ENCODE results near the gene WWOX.
"Not testable (repeated sequence)": the region's sequence is repeated elsewhere in the genome, so short reads cannot be mapped to it uniquely, and the experiment has no call there.

Gene WWOX

DNA sequence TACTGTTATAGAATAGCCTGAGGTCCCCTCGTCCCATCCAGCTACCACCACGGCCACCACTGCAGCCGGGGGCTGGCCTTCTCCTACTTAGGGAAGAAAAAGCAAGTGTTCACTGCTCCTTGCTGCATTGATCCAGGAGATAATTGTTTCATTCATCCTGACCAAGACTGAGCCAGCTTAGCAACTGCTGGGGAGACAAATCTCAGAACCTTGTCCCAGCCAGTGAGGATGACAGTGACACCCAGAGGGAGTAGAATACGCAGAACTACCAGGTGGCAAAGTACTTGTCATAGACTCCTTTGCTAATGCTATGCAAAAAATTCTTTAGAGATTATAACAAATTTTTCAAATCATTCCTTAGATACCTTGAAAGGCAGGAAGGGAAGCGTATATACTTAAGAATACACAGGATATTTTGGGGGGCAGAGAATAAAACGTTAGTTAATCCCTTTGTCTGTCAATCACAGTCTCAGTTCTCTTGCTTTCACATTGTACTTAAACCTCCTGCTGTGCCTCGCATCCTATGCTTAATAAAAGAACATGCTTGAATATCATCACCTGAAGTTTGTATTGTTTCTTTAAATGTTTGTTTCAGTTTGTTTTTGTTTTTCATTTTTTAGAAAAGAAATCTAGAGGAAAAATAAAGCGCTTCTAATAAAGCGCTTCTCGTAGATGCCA lies 1112.8 kb downstream of the WWOX start:
- no peak for FAIRE-seq

GRCh38 chr16:79213214-79213613 lies 1113.8 kb downstream of the WWOX start:
- no peak for FAIRE-seq

DNA sequence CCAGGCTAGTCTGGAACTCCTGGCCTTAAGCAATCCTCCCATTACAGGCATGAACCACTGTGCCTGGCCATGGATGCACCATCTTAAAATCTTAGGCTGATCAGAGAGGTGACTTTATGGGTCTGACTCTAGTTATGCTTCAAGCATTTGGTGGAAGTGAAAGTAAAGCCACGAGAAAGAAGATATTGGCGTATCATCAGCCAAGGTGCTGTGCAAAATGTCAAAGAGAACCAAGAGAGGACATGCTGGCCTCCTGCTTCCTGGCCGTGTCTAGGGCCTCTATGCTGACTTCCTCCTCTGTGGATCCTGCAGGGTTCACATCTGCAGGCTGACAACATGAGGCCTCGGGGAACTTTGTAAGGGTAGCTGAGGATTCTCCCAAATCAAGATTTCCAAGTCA lies 1115.8 kb downstream of the WWOX start:
- no peak for FAIRE-seq

GRCh38 chr16:79217375-79218011 lies 1118.0 kb downstream of the WWOX start:
- FAIRE-seq: no peak

- no peak for FAIRE-seq
Measured at GRCh38 chr16:79218351-79218750, 1118.9 kb downstream of the WWOX start.

- not testable (repeated sequence) for FAIRE-seq
Measured at GRCh38 chr16:79225994-79226393, 1126.5 kb downstream of the WWOX start.

DNA sequence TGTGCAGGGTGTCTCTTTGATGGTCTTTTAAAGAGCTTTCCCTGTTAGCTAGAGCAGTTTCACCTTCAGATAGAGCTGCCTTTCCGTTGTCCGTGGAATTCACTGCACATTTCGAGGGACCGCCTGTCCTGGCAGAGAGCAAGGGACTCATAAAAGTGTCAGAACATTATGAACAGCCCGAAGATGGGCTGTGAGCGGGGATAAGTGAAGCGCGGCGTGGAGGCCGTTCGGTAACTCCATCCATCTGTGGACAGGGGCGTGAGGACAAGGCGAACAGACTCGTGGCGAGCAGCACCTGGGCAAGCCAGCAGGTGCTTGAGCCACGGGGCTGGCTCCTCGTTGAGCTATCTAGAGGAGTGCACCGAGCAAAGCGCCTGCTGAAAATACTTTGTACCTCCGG lies 1129.9 kb downstream of the WWOX start:
- no peak for FAIRE-seq

DNA sequence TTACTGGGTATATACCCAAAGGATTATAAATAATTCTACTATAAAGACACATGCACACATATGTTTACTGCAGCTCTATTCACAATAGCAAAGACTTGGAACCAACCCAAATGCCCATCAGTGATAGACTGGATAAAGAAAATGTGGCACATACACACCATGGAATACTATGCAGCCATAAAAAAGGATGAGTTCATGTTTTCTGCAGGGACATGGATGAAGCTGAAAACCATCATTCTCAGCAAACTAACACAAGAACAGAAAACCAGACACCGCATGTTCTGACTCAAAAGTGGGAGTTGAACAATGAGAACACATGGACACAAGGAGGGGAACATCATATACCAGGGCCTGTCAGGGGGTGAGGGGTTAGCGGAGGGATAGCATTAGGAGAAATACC lies 1146.2 kb downstream of the WWOX start:
- FAIRE-seq: not testable (repeated sequence)

DNA sequence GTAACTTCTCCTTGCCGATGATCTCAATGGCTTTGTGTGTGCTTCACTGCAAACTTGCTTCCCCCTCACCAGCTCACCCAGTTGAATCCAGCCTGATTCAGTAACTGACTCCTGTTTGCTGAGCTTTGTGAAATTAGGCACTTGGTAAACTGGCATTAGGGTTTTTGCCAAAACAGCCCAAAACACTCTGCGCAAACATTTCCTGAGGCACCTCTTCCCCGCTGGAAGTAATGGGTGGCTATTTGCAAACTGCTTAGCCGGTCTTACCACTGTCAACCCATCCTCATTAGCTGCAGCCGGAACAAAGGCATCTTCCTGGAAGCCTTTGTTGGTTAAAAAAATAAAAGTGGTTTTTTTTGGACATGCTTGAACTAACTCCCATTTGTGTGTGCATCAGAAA lies 1147.9 kb downstream of the WWOX start:
- no peak for FAIRE-seq

DNA sequence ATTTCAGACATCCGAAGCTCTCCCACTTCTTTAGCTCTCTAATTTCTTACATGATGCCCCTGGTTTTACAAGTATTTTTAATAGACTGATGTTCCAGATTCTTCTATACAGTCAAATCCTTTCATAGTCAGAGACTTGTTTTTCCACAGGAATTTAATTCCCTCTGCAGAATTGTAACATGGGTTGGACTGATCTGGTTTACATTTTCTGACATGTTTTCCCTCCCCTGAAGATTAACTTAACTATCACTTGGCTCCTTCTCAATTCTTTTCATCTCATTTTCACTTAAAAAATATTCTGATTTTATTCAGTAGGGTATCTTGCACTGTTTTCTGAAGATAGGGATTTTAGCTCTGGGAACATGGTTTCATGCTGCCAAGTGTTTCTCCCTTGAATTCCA lies 1148.9 kb downstream of the WWOX start:
- FAIRE-seq: no peak

GRCh38 chr16:79250502-79251098 lies 1151.1 kb downstream of the WWOX start:
- no peak for FAIRE-seq

- FAIRE-seq: no peak
Measured at GRCh38 chr16:79253100-79253631, 1153.7 kb downstream of the WWOX start.

DNA sequence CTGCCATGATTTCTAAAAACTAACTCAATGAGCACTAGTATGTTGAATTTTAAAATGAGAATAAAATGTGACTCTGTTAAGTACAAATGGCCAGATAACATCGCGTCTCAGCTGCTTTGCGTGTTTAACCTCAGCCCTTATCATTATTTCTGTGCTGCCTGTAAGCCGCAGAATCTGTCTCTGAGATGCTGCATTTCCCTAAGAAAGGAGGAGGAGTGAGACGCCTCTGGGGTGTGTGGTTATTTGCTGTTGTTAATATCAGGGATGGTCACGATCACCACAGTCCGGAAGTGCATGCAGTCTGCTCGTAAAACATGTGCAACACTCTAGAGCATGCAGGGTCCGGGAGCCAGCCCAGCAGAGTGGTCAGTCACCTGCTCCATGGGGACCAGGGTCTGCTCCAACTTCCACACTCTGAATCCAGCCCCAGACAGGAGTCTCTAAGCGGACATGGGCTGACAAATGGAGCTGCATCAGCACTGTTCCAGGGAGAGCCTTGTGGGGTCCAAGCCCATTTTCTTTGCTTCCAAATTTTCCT lies 1158.6 kb downstream of the WWOX start:
- no peak for FAIRE-seq

GRCh38 chr16:79260890-79261289 lies 1161.4 kb downstream of the WWOX start:
- not testable (repeated sequence) for FAIRE-seq

DNA sequence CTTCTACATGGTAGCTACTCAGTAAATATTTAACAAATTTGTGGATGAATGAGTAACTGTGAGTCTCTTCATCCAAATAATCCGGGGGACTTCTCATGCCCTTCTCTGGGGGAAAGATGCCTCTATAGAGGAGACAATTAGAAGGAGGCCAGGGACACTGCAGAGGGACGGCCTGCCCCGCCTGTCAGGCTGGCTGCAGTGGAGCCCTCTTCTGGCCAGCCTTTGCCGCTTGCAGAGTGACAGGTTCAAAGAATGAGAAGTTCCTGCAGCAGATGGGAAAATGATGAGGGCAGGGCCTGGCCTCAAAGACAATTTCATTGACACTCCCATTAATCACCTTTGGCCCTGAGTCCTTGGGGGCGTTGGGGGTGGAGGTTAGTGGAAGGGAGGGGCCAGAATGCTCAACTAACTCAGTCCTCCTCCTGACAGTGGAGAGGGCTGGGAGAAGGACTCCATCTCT lies 1162.1 kb downstream of the WWOX start:
- FAIRE-seq: no peak

DNA sequence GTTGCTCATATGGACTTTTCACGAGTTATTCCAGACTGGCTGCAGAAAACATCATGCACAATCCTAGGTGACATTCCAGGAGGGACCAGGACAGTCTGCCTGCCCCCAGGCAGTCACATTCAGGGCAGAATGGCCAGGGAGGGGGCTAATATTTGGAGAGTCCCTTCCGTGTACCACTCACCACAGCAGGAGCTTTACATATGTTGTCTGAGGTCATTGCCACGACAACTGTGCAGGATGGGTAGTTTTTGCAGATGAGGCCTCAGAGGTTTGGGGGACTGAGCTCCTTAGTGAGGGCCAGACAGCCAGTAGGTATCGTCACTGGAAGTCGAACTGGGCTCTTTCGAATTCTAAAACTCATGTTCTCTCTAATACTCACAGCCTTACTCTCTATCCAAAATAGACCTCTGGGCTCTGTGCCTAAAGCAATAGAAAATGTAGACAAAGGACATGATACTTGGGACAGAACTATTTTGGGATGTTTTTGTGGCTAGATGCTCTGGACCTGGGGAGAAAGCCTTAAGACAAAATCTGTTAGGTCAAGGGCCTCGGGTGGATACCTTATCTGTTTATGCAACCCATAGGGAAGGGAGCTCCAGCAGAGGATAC lies 1162.6 kb downstream of the WWOX start:
- FAIRE-seq: no peak

Data from TTC549 (cell line).